ENCODE results near the gene C16orf54.

GRCh38 chr16:29794231-29794710, 48.5 kb upstream of the C16orf54 start:
- TF ChIP-seq CTCF (conservative IDR thresholded peaks at IDR 0.05 in 1 of 2, IDR thresholded peaks at IDR 0.05 in 1 of 2; ENCODE audit: extremely low read depth in 1 of 2, insufficient read depth in 1 of 2, low read depth in 1 of 2, low read length in 2 of 2) (no peak), EZH2 (IDR thresholded peaks at IDR 0.05; ENCODE audit: borderline replicate concordance, low read length) (no peak)

Data from mammary epithelial cell (primary cell).